HepG2 (cell line): ENCODE data around the gene USP43. TPM values are rescaled to one million over a fixed set of nuclear protein-coding genes. Genes with fewer than 3 reads are reported as not detected.

Experiments
- ATAC-seq: fragments of 200-7000 bp; cut with Tn5 transposase; 3 replicates; pipeline ENCODE4 v1.9.1; 2020; ENCODE audit warnings: mild to moderate bottlenecking, moderate library complexity
- BruUV-seq: library from RNA; stranded (reverse); fragments of 400-500 nt; replicated peaks from 2 replicates; lab custom pipeline; 2021; lab: Mats Ljungman, UMichigan
- CTCF ChIA-PET: fragments of 300-600 bp; formaldehyde crosslinking; extraction: SDS; loops from one replicate; lab custom pipeline; 2021; ENCODE audit warnings: low total read pairs, inconsistent platforms, low intra/inter-chr PET ratio; lab: Yijun Ruan, JAX
- POLR2A ChIA-PET: fragments of 350-600 bp; sonication (Branson Sonifier 250); formaldehyde crosslinking; loops from one replicate; lab custom pipeline; 2020; ENCODE audit warnings: antibody characterized with exemption, inconsistent platforms; lab: Yijun Ruan, JAX
- DNase-seq: peaks from one replicate; pipeline ENCODE4 v3.0.0-alpha.2; 2015; ENCODE audit warnings: low spot score
- FAIRE-seq: peaks from 3 replicates; lab custom pipeline; 2011; peaks lifted over from hg19 to GRCh38; lab: Jason Lieb, UNC
- H2AFZ ChIP-seq: one replicate; pipeline ENCODE4 v1.6.1; 2011; ENCODE audit warnings: low read length, inconsistent platforms
- H3K27ac ChIP-seq: fragments of 300-600 bp; 3 replicates; pipeline ENCODE4 v1.8.0; 2011; ENCODE audit warnings: mixed run types, mild to moderate bottlenecking, mixed read lengths, low read length, inconsistent platforms; ENCODE audit not compliant: insufficient read depth; ENCODE audit errors: extremely low read length
- H3K27me3 ChIP-seq, 2 experiments: fragments of 200-600 bp in 1 of 2; 2 replicates in 1 of 2; 3 replicates in 1 of 2; pipeline versions ENCODE4 v1.6.0 to v1.8.0; 2011; ENCODE audit warnings: low read length in 2 of 2, mild to moderate bottlenecking in 2 of 2, moderate library complexity in 2 of 2, inconsistent platforms in 1 of 2; ENCODE audit not compliant: insufficient read depth in 2 of 2, control insufficient read depth in 1 of 2
- H3K36me3 ChIP-seq, 2 experiments: fragments of 200-600 bp in 1 of 2; replicated peaks in 1 of 2; 2 replicates in 1 of 2; 3 replicates in 1 of 2; pipeline versions ENCODE4 v1.5.1 to v1.8.0; 2011; ENCODE audit warnings: low read length in 2 of 2, inconsistent platforms in 1 of 2; ENCODE audit not compliant: insufficient read depth in 2 of 2, control insufficient read depth in 1 of 2
- H3K4me1 ChIP-seq: 2 replicates; pipeline ENCODE4 v1.5.1; 2012; ENCODE audit warnings: low read length, inconsistent platforms; ENCODE audit not compliant: insufficient read depth
- H3K4me2 ChIP-seq: 2 replicates; pipeline ENCODE4 v1.6.0; 2011; ENCODE audit warnings: low read depth, low read length, inconsistent platforms
- H3K4me3 ChIP-seq, 3 experiments: fragments of 200-600 bp in 1 of 3; sonication (generic), shearing (Covaris generic) in 1 of 3; replicated peaks in 1 of 3; 2 replicates each; pipeline ENCODE4 v1.5.1; 2011 to 2016; ENCODE audit warnings: low read length in 3 of 3, inconsistent platforms in 2 of 3, low read depth in 2 of 3, mild to moderate bottlenecking in 2 of 3, control low read depth in 1 of 3, mixed read lengths in 1 of 3; ENCODE audit not compliant: insufficient read depth in 1 of 3
- H3K79me2 ChIP-seq: one replicate; pipeline ENCODE4 v1.6.1; 2011; ENCODE audit warnings: low read length, inconsistent platforms; ENCODE audit not compliant: insufficient read depth
- H3K9ac ChIP-seq: 2 replicates; pipeline ENCODE4 v1.6.0; 2011; ENCODE audit warnings: mild to moderate bottlenecking, low read depth, low read length, inconsistent platforms; ENCODE audit not compliant: insufficient read depth
- H3K9me3 ChIP-seq: 2 replicates; pipeline ENCODE4 v1.5.1; 2012; ENCODE audit warnings: mild to moderate bottlenecking, low read length
- H4K20me1 ChIP-seq: 2 replicates; pipeline ENCODE4 v1.6.0; 2011; ENCODE audit warnings: inconsistent platforms, mild to moderate bottlenecking, low read length, moderate library complexity; ENCODE audit not compliant: insufficient read depth
- CENPT ChIP-seq: sonication (generic); formaldehyde crosslinking; IDR thresholded peaks from 2 replicates; pipeline ENCODE4 v1.8.0; 2022; ENCODE audit warnings: low read depth, mild to moderate bottlenecking, moderate library complexity, missing genetic modification reagents
- CSRNP2 ChIP-seq: sonication (generic); formaldehyde crosslinking; conservative IDR thresholded peaks from 2 replicates; pipeline ENCODE4 v1.8.0; 2022; ENCODE audit warnings: low read depth, missing genetic modification reagents
- KDM1A ChIP-seq: IDR thresholded peaks from 2 replicates; pipeline ENCODE4 v1.6.1; 2016; ENCODE audit warnings: missing compliant biosample characterization
- NFE2L1 ChIP-seq: sonication (generic); formaldehyde crosslinking; IDR thresholded peaks from 2 replicates; pipeline ENCODE4 v1.4.0; 2020; ENCODE audit warnings: missing genetic modification reagents, mild to moderate bottlenecking, borderline replicate concordance
- POGK ChIP-seq: sonication (generic); formaldehyde crosslinking; conservative IDR thresholded peaks from 2 replicates; pipeline ENCODE4 v1.8.0; 2022; ENCODE audit warnings: mild to moderate bottlenecking, moderate library complexity, missing genetic modification reagents
- PRDM4 ChIP-seq: sonication (generic); formaldehyde crosslinking; IDR thresholded peaks from 2 replicates; pipeline ENCODE4 v1.9.0; 2021; ENCODE audit warnings: missing genetic modification reagents, borderline replicate concordance
- RXRA ChIP-seq: sonication (generic); formaldehyde crosslinking; IDR thresholded peaks from 2 replicates; pipeline ENCODE4 v1.5.1; 2020; ENCODE audit warnings: missing genetic modification reagents
- TGIF2 ChIP-seq: IDR thresholded peaks from 2 replicates; pipeline ENCODE4 v1.6.1; 2016; ENCODE audit warnings: control low read depth, missing compliant biosample characterization
- XBP1 ChIP-seq: sonication (generic); formaldehyde crosslinking; IDR thresholded peaks from 2 replicates; pipeline ENCODE4 v1.5.0; 2020; ENCODE audit warnings: missing genetic modification reagents
- ZBTB14 ChIP-seq: sonication (generic); formaldehyde crosslinking; IDR thresholded peaks from 2 replicates; pipeline ENCODE4 v1.4.0; 2020; ENCODE audit warnings: missing genetic modification reagents
- ZNF446 ChIP-seq: sonication (generic); formaldehyde crosslinking; IDR thresholded peaks from 2 replicates; pipeline ENCODE4 v1.5.0; 2020; ENCODE audit warnings: mild to moderate bottlenecking, missing genetic modification reagents
- WGBS: methylation state at CpG from one replicate; pipeline ENCODE4 v1.1.6; 2017; ENCODE audit warnings: low lambda C conversion rate; 5-methylcytosine and 5-hydroxymethylcytosine counted together
- in situ Hi-C: cut with HindIII; loops from 2 replicates; pipeline ENCODE4 v1.10.0; 2017; ENCODE audit warnings: low pct_unique_long_range_greater_than_20kb; ENCODE audit not compliant: extremely low pct_ligation_motif_present
- intact Hi-C: fragments of 100-400 bp; cut with micrococcal nuclease; formaldehyde crosslinking; loops from one replicate; pipeline ENCODE4 v1.10.0; 2022; ENCODE audit not compliant: unreplicated experiment
- polyA plus RNA-seq, 8 experiments: library from polyadenylated mRNA; depleted of rRNA in 3 of 8; stranded (reverse) in 7 of 8; unstranded in 1 of 8; fragments of >200 nt; fragmentation: Illumina TruSeq in 4 of 8; extraction: Trizol in 4 of 8; gene quantifications; 2 replicates each; pipeline versions ENCODE4 v1.2.1 to v1.2.3, GENCODE V29; 2011 to 2016; ENCODE audit warnings: low read depth in 4 of 8, missing spikeins in 1 of 8, mixed read lengths in 1 of 8; ENCODE audit not compliant: insufficient read depth in 1 of 8
- total RNA-seq, 5 experiments: library from RNA; depleted of rRNA; stranded (reverse); fragments of >200 nt; fragmentation: Illumina TruSeq; extraction: Trizol; gene quantifications; 2 replicates each; pipeline ENCODE4 v1.2.3, GENCODE V29; 2016; ENCODE audit warnings: low read depth in 1 of 5

USP43 gene
- total and polyA plus RNA-seq, 2 of the 13 experiments (the other 11 are each of a cell fraction or from before 2014, with no cell fraction given) = 1.6 to 2.2 TPM

GRCh38 chr17:9632741-9633140 lies 12.6 kb upstream of the USP43 start:
- no TSS peak for BruUV-seq
- ATAC-seq (no peak), FAIRE-seq (no peak), DNase-seq (no peak)
- Histone ChIP-seq H3K27ac (no peak overlapping the region), H3K9me3 (no peaks in the 10 kb centered on the region), H2AFZ (no peak overlapping the region), H3K36me3 (no peaks in the 10 kb centered on the region), H3K9ac (no peak overlapping the region), H3K4me1 (no peaks in the 10 kb centered on the region), H3K4me2 (no peak overlapping the region), H3K4me3 (no peak overlapping the region), H4K20me1 (no peaks in the 10 kb centered on the region), H3K27me3 (peaks cover 0 to 25% of the 10 kb centered on the region in 2 experiments; a peak in 3 of 5 replicates), H3K79me2 (no peaks in the 10 kb centered on the region)
- CTCF ChIA-PET = no interaction called here
- intact Hi-C loops = no loop called here
- POLR2A ChIA-PET = no interaction called here
- WGBS = 74% methylated on average over 11 of the region's 11 CpGs
- in situ Hi-C loops = no loop called here
- TF ChIP-seq ZBTB14 (CRISPR knock-in tag) (no peak), TGIF2 (CRISPR knock-in tag) (no peak), KDM1A (CRISPR knock-in tag) (no peak), ZNF446 (no peak), XBP1 (CRISPR knock-in tag) (no peak), CSRNP2 (CRISPR knock-in tag) (no peak), RXRA (CRISPR knock-in tag) (no peak), POGK (CRISPR knock-in tag) (no peak), NFE2L1 (CRISPR knock-in tag) (no peak), CENPT (CRISPR knock-in tag) (no peak), PRDM4 (no peak)
